HUES48 (cell line): ENCODE measurements around the gene SMOC2.

Experiments
- H3K27ac ChIP-seq: one replicate; pipeline ENCODE4 v1.7.0; 2013; ENCODE audit warnings: low read depth, low read length, inconsistent platforms
- H3K27me3 ChIP-seq: 2 replicates; pipeline ENCODE4 v1.6.1; 2013; ENCODE audit warnings: mild to moderate bottlenecking, low read length; ENCODE audit not compliant: control insufficient read depth, insufficient read depth
- H3K36me3 ChIP-seq: 2 replicates; pipeline ENCODE4 v1.6.1; 2013; ENCODE audit warnings: low read length; ENCODE audit not compliant: control insufficient read depth, insufficient read depth
- H3K4me1 ChIP-seq: 2 replicates; pipeline ENCODE4 v1.6.1; 2013; ENCODE audit warnings: mild to moderate bottlenecking, low read length; ENCODE audit not compliant: control insufficient read depth, insufficient read depth
- H3K4me3 ChIP-seq: 2 replicates; pipeline ENCODE4 v1.5.1; 2013; ENCODE audit warnings: mild to moderate bottlenecking, low read depth, low read length
- H3K9ac ChIP-seq: 2 replicates; pipeline ENCODE4 v1.6.1; 2013; ENCODE audit warnings: mild to moderate bottlenecking, low read depth, low read length, moderate library complexity
- H3K9me3 ChIP-seq: 2 replicates; pipeline ENCODE4 v1.6.1; 2013; ENCODE audit warnings: low read length; ENCODE audit not compliant: control insufficient read depth, insufficient read depth

The SMOC2 gene

GRCh38 chr6:168628732-168629245 is 187.8 kb downstream of the SMOC2 start:
- peaks cover 7% of the 10 kb centered on the region for H3K4me1 ChIP-seq
- no peak overlapping the region for H3K9ac ChIP-seq
- no peaks in the 10 kb centered on the region for H3K36me3 ChIP-seq
- no peak overlapping the region for H3K4me3 ChIP-seq
- no peaks in the 10 kb centered on the region for H3K9me3 ChIP-seq
- no peaks in the 10 kb centered on the region for H3K27me3 ChIP-seq
- no peak overlapping the region for H3K27ac ChIP-seq

GRCh38 chr6:168631564-168631963 is 190.6 kb downstream of the SMOC2 start:
- H3K4me1 ChIP-seq: peaks cover 7% of the 10 kb centered on the region
- no peaks in the 10 kb centered on the region for H3K9me3 ChIP-seq
- H3K27me3 ChIP-seq: no peaks in the 10 kb centered on the region
- H3K4me3 ChIP-seq: no peak overlapping the region
- no peak overlapping the region for H3K27ac ChIP-seq
- H3K9ac ChIP-seq: no peak overlapping the region
- H3K36me3 ChIP-seq: no peaks in the 10 kb centered on the region

GRCh38 chr6:168632694-168633093 is 191.7 kb downstream of the SMOC2 start:
- H3K9me3 ChIP-seq: no peaks in the 10 kb centered on the region
- peaks cover 7% of the 10 kb centered on the region for H3K4me1 ChIP-seq
- no peaks in the 10 kb centered on the region for H3K27me3 ChIP-seq
- no peak overlapping the region for H3K27ac ChIP-seq
- no peaks in the 10 kb centered on the region for H3K36me3 ChIP-seq
- no peak overlapping the region for H3K9ac ChIP-seq
- no peak overlapping the region for H3K4me3 ChIP-seq

- Histone ChIP-seq H3K27ac (no peak overlapping the region), H3K9me3 (no peaks in the 10 kb centered on the region), H3K36me3 (no peaks in the 10 kb centered on the region), H3K4me3 (no peak overlapping the region), H3K4me1 (peaks cover 7% of the 10 kb centered on the region), H3K9ac (no peak overlapping the region), H3K27me3 (no peaks in the 10 kb centered on the region)
These were observed 193.8 kb downstream of the SMOC2 start for GRCh38 chr6:168634541-168635328.

- Histone ChIP-seq H3K27me3 (no peaks in the 10 kb centered on the region), H3K4me3 (no peak overlapping the region), H3K4me1 (peaks cover 13% of the 10 kb centered on the region), H3K27ac (no peak overlapping the region), H3K36me3 (no peaks in the 10 kb centered on the region), H3K9ac (no peak overlapping the region), H3K9me3 (no peaks in the 10 kb centered on the region)
These were observed 195.4 kb downstream of the SMOC2 start for GRCh38 chr6:168636147-168637004.

GRCh38 chr6:168637834-168638233 is 196.8 kb downstream of the SMOC2 start:
- Histone ChIP-seq H3K4me1 (peaks cover 13% of the 10 kb centered on the region), H3K27me3 (no peaks in the 10 kb centered on the region), H3K9ac (no peak overlapping the region), H3K4me3 (no peak overlapping the region), H3K27ac (no peak overlapping the region), H3K9me3 (no peaks in the 10 kb centered on the region), H3K36me3 (no peaks in the 10 kb centered on the region)

- Histone ChIP-seq H3K9ac (no peak overlapping the region), H3K27ac (no peak overlapping the region), H3K4me1 (peaks cover 13% of the 10 kb centered on the region)
These were observed 197.7 kb downstream of the SMOC2 start for GRCh38 chr6:168638468-168639271.

GRCh38 chr6:168640181-168640580 is 199.2 kb downstream of the SMOC2 start:
- no peaks in the 10 kb centered on the region for H3K36me3 ChIP-seq
- H3K9me3 ChIP-seq: no peaks in the 10 kb centered on the region

More at GRCh38 chr6:168638468-168639271, 197.7 kb downstream of the SMOC2 start:
- Histone ChIP-seq H3K36me3 (no peaks in the 10 kb centered on the region), H3K27me3 (no peaks in the 10 kb centered on the region), H3K9me3 (no peaks in the 10 kb centered on the region), H3K4me3 (no peak overlapping the region)

GRCh38 chr6:168640768-168641167 is 199.8 kb downstream of the SMOC2 start:
- Histone ChIP-seq H3K4me3 (no peak overlapping the region), H3K27ac (no peak overlapping the region), H3K27me3 (no peaks in the 10 kb centered on the region), H3K36me3 (no peaks in the 10 kb centered on the region), H3K4me1 (peaks cover 13% of the 10 kb centered on the region), H3K9ac (no peak overlapping the region), H3K9me3 (no peaks in the 10 kb centered on the region)

More at GRCh38 chr6:168640181-168640580, 199.2 kb downstream of the SMOC2 start:
- Histone ChIP-seq H3K4me1 (peaks cover 13% of the 10 kb centered on the region), H3K4me3 (no peak overlapping the region), H3K27ac (no peak overlapping the region), H3K9ac (no peak overlapping the region), H3K27me3 (no peaks in the 10 kb centered on the region)

- Histone ChIP-seq H3K4me3 (no peak overlapping the region), H3K4me1 (peaks cover 13% of the 10 kb centered on the region), H3K27me3 (no peaks in the 10 kb centered on the region), H3K27ac (no peak overlapping the region), H3K9ac (no peak overlapping the region), H3K9me3 (no peaks in the 10 kb centered on the region), H3K36me3 (no peaks in the 10 kb centered on the region)
These were observed 200.5 kb downstream of the SMOC2 start for GRCh38 chr6:168641446-168641845.
